Measurements from ENCODE around the gene ANKRD16. TPM values are rescaled to one million over a fixed set of nuclear protein-coding genes. Genes with fewer than 3 reads are reported as not detected.
"Not testable (repeated sequence)": the region's sequence is repeated elsewhere in the genome, so short reads cannot be mapped to it uniquely, and the experiment has no call there.

ANKRD16 gene
- 5.2 TPM for total RNA-seq

DNA sequence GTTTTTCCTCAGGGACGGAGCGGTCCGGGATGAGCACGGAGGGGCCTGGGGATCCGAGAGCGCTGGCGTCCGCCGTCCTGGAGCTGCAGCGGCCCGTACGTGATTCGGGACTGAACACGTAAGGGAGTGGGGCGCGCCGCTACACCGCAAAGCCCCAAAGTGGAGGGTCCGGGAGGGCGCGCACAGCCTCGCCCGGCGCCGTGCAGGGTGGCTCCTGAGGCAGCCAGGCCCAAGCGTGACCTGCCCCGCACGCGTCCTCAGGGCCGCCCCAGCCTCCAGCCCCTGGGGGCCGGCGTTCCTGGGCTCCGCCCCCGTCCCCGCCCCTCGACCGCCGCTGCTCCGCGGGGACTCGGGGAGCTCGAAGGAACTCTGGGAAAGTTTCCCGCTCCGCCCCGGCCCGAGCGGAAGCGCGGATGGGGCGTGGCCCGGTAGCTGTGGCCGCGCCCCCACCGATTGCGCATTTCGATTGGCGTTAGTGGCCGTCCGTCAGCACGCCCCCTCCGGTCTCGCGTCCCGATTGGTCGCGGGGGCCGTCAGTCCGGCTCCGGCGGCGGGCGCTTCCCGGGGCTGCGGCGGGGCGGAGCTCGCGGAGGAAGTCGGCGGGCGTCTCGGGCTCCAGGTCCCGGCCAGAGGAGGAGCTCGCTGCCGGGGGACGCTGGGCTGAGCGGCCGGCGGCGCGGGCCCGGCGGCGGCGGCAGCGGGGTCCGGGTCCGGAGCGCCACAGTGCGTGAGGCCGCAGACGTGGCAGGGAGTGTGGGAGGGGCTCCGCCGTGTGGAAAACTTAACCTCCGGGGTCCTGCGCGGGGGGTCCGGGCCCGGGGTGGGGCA, at the start of gene ANKRD16, which contains the start of gene FBH1:
ANKRD16 (minus strand) TSS at position 270 of the 828 bp plus-strand sequence. CDS start 539 bp downstream, outside the sequence.
FBH1 (plus strand) TSS at position 620 of the 828 bp plus-strand sequence; CDS start at position 723, 103 bp downstream.
- ATAC-seq, result peak; percentile 97

DNA sequence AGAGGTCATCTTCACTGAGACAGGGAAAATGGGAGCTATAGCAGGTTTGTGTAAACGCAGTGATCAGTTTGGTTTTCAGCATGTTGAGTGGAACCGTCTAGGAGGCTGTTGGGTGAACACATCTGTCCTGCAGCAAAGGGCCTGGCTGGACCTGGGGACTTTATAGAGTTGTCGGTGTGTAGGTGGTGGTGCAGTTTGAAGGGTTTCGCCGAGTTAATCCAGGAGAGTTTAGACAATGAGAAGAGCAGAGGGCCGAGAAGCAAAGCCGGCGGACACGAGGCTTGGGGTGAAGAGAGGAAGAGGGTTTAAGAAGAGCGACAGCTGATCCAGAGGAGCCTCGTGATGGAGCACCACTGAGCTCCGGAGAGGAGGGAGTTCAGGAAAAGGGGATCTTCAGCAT, 48.6 kb upstream of the ANKRD16 start:
- no peak for ATAC-seq

DNA sequence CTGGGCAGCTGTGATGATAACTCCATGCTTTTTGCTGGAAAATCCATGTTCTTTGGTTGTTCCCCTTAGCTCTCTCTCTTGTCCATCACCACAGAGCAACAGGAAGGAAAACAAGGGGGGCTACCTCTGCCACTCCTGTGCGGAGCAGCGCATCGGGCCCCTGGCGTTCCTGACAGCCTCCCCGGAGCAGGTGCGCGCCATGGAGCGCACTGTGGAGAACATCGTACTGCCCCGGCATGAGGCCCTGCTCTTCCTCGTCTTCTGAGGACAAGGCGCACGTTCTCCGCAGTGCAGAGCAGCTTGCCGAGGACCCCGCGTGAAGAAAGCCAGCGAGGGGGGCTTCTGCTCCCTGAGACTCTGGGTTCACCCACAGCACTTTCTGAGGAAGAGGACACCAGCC, 47.3 kb upstream of the ANKRD16 start:
- no peak for ATAC-seq

DNA sequence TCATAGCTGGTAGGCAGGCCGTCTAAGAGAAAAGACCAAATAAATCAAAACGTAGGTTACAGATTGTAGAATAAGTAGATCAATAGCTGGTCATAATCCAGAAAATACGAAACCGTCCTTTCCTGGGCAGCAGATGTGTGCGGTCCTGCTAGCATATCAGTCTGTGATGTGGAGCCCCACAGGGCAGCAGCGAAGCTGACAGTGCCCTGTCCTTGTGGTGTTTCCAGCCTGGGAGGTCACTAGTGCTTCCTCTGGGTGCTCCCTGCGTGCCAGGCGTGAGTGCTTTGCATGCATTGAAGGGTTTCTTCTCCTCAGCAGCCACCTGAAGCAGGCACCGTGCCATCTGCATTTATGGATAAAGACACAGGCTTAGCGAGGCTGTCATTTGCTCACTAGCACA, 45.9 kb upstream of the ANKRD16 start:
- no peak for ATAC-seq

DNA sequence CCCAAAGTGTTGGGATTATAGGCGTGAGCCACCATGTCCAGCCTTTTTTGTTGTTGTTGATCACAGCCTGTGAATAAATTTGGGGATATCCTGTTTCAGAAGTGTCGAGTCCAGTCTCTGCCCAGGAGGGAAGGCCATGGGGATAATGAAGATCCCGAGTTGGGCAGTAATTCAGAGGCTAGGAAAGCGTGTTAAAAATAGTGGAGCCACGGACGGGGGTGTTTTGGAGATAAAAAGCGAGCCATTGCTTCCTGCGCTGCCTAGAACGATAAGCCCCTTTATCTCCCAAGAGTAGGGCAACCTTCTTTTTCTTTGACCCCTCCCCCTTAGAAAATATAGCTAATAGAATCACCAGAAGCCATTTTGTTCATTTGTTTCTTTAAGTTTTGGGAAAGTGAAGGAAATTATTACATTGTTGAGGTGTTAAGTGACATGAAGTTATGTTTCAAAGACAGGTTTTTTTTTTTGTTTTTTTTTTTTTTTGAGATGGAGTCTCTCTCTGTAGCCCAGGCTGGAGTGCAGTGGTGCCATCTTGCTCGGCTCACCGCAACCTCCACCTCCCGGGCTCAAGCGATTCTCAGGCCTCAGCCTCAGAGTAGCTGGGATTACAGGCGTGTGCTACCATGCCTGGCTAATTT, 44.3 kb upstream of the ANKRD16 start:
- no peak for ATAC-seq

DNA sequence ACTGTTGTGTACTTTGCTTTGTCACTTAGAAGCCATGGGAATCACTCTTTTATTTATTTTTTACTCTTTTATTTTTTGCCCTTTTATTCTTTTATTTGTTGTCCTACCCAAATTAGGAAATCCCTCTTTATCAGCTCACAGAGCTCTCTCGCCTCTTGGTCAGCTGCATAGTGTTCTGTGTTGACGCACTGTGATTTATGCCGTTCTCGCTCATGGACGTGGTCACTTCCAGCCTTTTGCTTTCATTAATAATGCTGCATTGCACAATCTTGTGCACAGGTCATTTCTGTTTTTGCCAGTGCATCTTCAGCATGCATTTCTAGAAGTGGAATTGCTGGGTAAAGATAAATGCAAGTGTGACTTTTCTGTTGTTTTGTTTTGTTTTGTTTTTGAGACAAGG, 42.7 kb upstream of the ANKRD16 start:
- ATAC-seq, result no peak

DNA sequence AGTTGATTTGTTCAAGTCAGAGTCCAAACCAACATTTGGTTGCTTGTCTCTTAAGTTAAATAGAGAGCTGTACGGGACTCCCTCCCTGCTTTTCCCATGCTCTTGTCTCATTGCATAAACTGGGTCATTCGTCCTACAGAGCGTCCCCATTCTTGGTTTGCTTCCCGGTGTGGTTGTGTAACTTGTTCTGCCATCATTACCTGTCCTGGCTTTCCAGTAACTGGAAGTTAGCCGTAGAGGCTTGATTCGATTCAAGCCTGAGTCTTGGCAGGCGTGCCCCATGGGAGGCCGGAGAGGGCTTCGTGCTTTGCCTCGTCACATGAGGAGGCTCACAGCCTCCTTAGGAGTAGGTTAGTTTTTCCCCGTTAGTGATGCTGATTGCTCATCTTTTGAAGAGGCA, 40.6 kb upstream of the ANKRD16 start:
- ATAC-seq, result no peak

DNA sequence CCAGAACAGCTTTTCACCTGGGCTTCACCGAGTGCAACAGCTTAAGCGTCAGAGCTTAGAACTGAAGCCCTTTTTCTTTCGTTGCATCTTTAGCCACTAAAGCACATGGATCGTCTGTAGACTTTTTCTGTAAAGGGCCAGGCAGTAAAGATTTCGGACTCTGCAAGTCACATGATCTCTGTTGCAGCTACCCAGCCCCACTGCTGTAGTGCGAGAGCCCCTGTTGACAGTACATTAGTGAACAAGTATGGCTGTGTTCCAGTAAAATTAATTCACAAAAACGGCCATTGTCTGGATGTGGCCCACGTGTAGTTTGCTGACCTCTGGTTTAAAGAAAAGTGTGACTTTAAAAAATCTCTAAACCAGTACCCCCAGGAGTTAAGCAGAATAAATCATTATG, 39.7 kb upstream of the ANKRD16 start:
- no peak for ATAC-seq

DNA sequence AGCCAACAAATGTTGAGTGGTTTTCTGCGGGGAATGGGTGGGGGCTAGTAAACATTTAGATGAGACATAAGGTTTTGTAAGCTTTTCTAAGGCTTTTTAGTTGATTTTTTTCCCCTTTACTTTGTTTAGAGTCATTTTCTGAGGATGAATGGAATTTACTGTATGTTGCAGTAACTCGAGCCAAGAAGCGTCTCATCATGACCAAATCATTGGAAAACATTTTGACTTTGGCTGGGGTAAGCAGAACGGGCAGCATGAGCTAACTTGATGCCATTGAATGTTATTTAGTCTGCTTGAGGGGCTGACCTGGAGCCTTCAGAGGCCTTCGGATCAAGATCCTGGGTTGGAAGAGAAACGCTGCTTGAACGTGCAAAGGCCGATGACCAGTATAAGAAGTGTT, 37.6 kb upstream of the ANKRD16 start:
- no peak for ATAC-seq

DNA sequence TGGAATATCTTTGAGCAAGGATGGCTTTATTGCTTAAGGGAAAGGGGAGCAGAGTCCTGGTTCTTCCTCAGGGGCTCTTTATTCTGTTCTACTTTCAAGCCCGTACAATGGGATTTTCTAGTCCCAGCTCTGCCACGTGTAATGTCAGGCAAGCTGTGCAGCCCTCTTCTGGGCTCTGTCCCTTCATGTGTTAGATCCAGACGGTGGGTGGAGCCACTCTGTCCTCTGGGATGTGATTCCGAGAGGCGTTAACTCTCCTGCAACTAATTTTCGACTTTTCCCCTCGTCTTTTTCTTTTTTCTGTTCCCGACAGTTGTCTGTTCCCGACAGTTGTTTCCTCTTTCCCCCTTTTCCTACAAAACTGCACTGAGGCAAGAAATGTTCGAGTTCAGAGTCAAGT, 35.2 kb upstream of the ANKRD16 start:
- ATAC-seq, result no peak

DNA sequence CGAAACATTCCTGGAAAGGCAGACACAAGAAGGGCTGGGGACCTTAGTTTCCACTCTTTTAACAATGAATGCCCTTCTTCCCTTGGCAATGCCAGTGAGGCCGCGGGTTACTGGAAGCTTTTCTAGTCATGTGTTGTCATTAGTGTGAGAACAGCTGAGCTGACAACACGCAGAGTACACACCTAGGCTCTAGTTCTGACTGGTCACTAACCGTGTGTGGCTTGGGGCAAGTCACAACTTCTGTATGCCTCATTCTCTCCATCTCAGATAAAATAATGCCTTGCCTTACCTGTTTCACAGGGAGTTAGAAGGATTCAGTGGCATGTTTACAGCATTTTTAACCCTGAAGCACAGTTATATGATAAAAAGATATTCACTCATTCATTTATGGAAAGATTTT, 32.1 kb upstream of the ANKRD16 start:
- ATAC-seq, result peak; percentile 96

DNA sequence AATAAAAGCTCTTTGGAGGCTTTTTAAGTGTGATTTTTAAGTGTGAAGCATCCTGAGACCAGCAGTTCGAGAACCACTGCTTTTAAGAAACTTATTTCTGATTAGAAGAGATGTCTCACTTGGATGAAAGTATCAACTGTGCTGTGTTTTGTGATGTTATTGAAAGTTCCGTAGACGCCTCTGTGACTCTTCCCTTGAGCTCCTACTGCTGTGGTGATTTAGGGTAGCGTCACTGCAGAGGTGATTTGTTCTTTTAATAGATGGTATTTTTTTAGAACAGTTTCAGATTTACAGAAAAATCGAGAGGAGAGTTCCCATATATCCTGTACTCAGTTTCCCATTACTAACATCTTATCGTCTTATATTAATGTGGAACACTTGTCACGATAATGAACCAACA, 29.9 kb upstream of the ANKRD16 start:
- ATAC-seq, result no peak

DNA sequence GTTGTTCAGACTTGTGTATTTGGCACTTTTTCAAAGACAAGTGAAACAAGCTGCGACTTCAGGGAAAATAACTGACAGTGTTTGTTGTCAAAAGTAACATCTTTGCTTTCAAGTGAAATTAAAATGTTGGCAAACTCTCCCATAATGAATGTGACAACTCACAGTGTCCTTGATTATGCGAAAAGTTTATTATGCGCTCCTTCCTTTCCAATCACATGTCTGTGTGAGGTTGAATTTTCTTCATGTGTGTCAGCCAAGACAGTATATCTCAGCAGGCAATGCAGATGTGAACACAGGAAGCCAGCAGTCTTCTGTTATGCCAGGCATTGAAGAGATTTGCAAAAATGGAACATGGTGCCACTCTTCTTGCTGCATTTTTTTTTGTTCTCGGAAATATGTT, 29.1 kb upstream of the ANKRD16 start:
- ATAC-seq, result no peak

DNA sequence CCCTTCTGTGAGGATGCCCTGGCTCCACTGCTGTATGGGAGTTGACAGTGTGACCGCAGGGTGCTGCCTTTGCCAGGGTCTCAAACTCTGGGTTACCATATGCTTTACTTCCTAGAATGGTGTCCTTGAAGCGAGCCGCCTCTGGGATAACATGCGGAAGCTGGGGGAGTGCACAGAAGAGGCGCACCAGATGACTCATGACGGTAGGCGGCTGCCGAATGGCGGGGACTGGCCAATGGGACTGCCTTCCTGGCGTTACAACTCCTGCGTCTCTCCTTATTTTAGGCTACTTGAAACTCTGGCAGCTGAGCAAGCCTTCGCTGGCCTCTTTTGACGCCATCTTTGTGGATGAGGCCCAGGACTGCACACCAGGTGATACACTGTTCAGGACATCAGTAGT, 27.6 kb upstream of the ANKRD16 start:
- ATAC-seq, result no peak

DNA sequence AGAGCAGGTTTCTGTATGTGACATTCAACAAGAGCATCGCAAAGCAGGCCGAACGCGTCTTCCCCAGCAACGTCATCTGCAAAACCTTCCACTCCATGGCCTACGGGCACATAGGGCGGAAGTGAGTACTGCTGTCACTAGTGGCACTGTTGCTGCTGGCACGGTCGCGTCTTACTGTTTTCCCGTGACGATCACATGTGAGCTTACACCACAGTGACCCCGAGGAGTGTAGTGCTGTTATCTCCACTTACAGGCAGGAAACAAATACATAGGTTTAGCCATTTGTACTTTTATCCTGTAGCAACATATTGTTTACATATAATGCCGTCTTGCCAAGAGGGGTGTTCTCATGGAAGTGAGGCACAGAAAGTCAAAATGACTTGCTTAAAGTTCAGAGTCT, 25.8 kb upstream of the ANKRD16 start:
- ATAC-seq, result no peak

DNA sequence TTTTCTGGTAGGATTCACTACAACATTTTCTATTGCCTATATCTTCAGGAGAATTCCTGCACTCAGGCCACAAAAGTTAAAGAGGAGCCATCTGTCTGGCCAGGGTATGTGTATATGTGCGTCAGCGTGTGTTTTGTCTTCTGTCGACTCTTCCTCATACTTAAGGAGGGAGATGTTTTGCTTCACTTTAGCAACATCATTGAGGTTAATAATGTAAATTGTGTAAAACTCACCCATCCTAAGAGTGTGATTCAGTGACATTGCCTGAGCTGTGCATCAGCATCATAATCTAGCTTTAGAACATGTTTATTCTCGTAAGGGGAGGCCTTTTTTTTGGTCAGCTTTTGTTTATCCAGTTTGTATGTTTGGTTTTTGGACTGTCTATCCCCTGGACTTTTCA, 24.0 kb upstream of the ANKRD16 start:
- ATAC-seq, result no peak

DNA sequence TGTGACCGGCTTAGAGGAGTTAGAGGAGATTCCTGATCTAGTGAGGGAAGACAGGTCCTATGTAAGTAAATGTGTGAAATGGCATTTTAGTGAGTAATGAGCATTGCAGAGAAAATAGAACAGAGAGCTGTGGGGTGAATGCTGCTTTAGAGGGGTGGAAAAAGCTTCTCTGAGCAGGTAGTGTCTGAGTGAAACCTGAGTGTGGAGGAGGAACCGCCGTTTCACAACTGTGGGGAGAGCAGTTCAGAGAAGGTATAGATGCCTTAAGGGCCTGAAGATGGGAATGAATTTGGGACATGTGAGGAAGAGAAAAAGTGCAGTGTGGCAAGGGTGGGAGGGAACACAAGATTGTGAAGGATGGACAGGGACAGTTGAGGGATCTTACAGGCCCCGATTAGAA, 22.0 kb upstream of the ANKRD16 start:
- no peak for ATAC-seq

DNA sequence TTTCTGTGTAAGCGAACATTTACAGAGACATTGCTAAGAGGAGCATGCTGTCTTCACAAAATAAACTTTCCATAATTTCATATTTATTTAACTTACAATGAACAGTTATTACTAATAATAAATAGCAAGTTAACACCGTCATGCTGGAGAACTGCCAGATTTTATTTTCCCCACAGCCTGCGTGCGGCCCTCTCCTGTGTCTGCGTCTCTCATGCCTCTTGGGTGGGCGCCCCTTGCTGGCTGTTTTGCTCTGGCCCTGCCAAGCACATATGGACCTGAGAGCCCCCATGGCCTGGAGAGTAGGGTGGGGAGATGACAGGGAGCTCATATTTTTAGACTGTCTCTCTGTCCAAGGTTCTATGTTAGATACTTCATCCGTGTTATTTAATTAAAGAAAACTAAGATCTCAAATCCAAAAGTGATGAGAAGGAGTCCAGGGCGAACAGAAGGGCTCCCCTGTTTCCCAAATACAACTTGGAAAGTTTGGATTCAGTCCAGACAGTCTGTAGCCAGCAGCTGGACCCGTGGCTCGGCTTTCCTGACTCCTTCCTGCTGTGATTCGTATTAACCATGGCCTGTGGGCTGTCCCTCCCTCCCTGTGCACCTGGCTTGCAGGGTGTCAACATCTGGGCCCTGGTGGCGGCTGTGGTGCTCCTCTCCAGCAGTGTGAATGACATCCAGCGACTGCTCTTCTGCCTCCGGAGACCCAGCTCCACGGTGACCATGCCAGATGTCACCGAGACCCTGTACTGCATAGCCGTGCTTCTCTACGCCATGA, 20.8 kb upstream of the ANKRD16 start:
- ATAC-seq, result no peak

DNA sequence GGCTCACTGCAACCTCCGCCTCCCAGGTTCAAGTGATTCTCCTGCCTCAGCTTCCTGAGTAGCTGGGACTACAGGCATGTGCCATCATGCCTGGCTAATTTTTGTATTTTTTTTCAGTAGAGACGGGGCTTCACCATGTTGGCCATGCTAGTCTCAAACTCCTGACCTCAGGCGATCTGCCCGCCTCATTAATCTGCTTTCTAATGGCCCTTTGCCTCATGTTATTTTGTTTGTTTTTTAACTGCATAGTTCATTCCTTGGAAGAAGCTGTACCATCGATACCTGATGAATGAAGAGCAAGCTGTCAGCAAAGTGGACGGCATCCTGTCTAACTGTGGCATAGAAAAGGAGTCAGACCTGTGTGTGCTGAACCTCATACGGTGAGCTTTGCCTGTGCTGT, 19.0 kb upstream of the ANKRD16 start:
- not testable (repeated sequence) for ATAC-seq

DNA sequence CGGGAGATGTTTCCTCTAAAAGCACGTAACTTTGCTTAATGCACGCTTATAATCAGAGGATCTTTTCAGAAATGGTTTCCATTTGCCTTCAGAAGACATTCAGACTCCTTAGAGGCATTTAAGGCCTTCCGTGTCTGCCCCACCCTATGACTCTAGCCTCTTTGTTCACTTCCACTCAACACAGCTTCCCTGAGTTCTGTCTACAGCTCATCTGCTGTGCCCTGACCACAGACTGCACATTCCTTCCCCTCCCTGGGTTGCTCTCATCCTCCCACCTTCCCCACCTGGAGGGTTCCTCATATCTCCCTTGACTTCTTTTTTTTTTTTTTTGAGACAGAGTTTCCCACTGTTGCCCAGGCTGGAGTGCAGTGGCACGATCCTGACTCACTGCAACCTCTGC, 17.0 kb upstream of the ANKRD16 start:
- ATAC-seq, result peak; percentile 91

DNA sequence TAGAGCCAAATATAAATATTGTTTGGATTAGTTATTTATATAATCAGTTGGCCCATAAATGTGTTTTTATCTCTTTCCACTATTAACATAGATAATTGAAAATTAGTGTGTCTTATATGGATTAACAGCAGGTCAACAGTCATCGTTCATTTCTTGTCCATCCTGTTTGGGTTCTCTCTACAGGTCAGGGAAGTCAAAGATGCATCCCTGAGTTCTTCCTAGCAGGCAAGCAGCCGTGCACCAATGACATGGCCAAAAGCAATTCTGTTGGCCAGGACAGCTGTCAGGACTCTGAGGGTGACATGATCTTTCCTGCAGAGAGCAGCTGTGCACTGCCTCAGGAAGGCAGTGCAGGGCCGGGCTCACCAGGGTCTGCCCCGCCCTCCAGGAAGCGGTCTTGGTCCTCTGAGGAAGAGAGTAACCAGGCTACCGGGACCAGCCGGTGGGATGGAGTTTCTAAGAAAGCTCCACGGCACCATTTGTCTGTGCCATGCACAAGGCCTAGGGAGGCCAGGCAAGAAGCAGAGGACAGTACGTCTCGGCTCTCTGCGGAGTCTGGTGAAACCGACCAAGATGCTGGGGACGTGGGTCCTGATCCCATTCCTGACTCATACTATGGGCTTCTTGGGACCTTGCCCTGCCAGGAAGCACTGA, 16.3 kb upstream of the ANKRD16 start:
- peak; percentile 68 for ATAC-seq

DNA sequence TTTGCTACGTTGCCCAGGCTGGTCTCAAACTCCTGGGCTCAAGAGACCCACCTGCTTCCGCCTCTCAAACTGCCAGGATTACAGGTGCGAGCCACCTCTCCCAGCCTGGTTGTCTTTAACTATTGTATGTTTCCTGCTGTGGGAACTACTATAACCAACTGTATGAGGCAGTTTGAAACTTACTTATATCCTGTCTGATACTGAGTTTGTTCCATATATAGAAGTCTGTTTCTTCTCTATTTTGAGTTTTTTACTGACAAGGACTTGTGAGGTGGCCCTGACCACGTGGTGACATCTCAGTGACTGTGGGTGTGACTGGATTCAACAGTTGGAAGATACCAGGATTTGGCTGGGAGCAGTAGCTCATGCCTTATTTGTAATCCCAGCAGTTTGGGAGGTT, 14.5 kb upstream of the ANKRD16 start:
- no peak for ATAC-seq

DNA sequence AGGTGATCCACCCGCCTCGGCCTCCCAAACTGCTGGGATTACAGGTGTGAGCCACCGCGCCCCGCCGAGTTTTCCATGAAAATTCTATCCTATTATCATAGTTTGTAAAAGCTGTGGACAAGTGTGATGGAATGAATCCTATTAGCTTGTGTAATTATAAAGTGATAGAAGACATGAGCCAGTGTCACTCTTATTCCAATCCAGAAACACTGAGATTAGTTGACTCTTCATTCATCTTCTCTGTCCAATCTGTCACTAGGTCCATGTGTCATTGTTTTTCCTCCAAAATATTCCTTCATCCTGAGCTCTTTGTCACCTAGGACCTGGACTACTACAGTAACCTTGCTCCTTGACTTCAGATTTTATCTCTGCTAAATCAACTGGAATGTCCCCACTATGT, 13.9 kb upstream of the ANKRD16 start:
- ATAC-seq, result no peak
